Osteoblast (primary cell): Measurements from ENCODE around the gene CNNM1. TPM values are rescaled to one million over a fixed set of nuclear protein-coding genes. Genes with fewer than 3 reads are reported as not detected.

Experiments used
- DNase-seq: peaks from one replicate; pipeline ENCODE4 v3.0.0; 2011; ENCODE audit warnings: low spot score, mixed read lengths; ENCODE audit not compliant: insufficient read length; ENCODE audit errors: missing footprints
- H2AFZ ChIP-seq: 2 replicates; pipeline ENCODE4 v1.6.0; 2011; ENCODE audit warnings: mild to moderate bottlenecking, low read length
- H3K27ac ChIP-seq: 2 replicates; pipeline ENCODE4 v1.5.1; 2011; ENCODE audit warnings: mild to moderate bottlenecking, low read depth, low read length, moderate library complexity
- H3K27me3 ChIP-seq: 2 replicates; pipeline ENCODE4 v1.6.0; 2012; ENCODE audit warnings: mild to moderate bottlenecking, control low read depth, inconsistent platforms, low read length, moderate library complexity; ENCODE audit not compliant: insufficient read depth
- H3K36me3 ChIP-seq: 2 replicates; pipeline ENCODE4 v1.5.1; 2011; ENCODE audit warnings: mild to moderate bottlenecking, low read length, control low read depth, moderate library complexity; ENCODE audit not compliant: insufficient read depth
- H3K4me1 ChIP-seq: 2 replicates; pipeline ENCODE4 v1.5.1; 2011; ENCODE audit warnings: mild to moderate bottlenecking, low read length, control low read depth, moderate library complexity; ENCODE audit not compliant: insufficient read depth
- H3K4me2 ChIP-seq: 2 replicates; pipeline ENCODE4 v1.6.0; 2011; ENCODE audit warnings: mild to moderate bottlenecking, low read length; ENCODE audit not compliant: insufficient read depth
- H3K4me3 ChIP-seq: fragments of 200-600 bp; sonication (generic); 3 replicates; pipeline ENCODE4 v1.5.1; 2012; ENCODE audit warnings: mild to moderate bottlenecking, low read length, inconsistent platforms; ENCODE audit not compliant: insufficient read depth
- H3K79me2 ChIP-seq: 2 replicates; pipeline ENCODE4 v1.6.0; 2012; ENCODE audit warnings: mild to moderate bottlenecking, low read length, control low read depth, inconsistent platforms; ENCODE audit not compliant: insufficient read depth
- H3K9me3 ChIP-seq: 2 replicates; pipeline ENCODE4 v1.5.1; 2011; ENCODE audit warnings: low read depth, low read length, control low read depth
- H4K20me1 ChIP-seq: 2 replicates; pipeline ENCODE4 v1.6.0; 2012; ENCODE audit warnings: mild to moderate bottlenecking, low read length, control low read depth; ENCODE audit not compliant: insufficient read depth
- CTCF ChIP-seq: IDR thresholded peaks from 2 replicates; pipeline ENCODE4 v1.5.1; 2011; ENCODE audit warnings: mild to moderate bottlenecking, low read depth, low read length, moderate library complexity; ENCODE audit errors: extremely low read depth
- total RNA-seq: library from RNA; depleted of rRNA; stranded (reverse); fragments of >200 nt; gene quantifications from 2 replicates; pipeline ENCODE4 v1.2.3, GENCODE V29; 2012

The CNNM1 gene
- total RNA-seq, 1 donor = 0.36 TPM

- Histone ChIP-seq H3K4me3 (peak overlapping the region; percentile 100), H3K36me3 (peaks cover 9% of the 10 kb centered on the region), H3K9me3 (no peaks in the 10 kb centered on the region), H3K4me1 (peaks cover 18% of the 10 kb centered on the region), H3K27ac (peak overlapping the region; percentile 93), H2AFZ (peak overlapping the region; percentile 99), H3K79me2 (peaks cover 72% of the 10 kb centered on the region), H3K27me3 (no peaks in the 10 kb centered on the region), H4K20me1 (no peaks in the 10 kb centered on the region), H3K4me2 (peak overlapping the region; percentile 93)
- no peak for TF ChIP-seq CTCF
- no peak for DNase-seq
These were observed 100.9 kb downstream of the CNNM1 start for GRCh38 chr10:99430116-99430450.

GRCh38 chr10:99430451-99431189, 101.5 kb downstream of the CNNM1 start, which contains the start of gene GOT1:
GOT1 (minus strand) TSS chr10:99430624; CDS start chr10:99430565, 59 bp downstream.
- Histone ChIP-seq H3K36me3 (peaks cover 4% of the 10 kb centered on the region), H3K4me1 (peaks cover 18% of the 10 kb centered on the region), H3K9me3 (no peaks in the 10 kb centered on the region), H3K27ac (peak within 1 kb of the TSS; percentile 93), H3K4me2 (peak within 1 kb of the TSS; percentile 93), H3K4me3 (peak within 1 kb of the TSS; percentile 100), H4K20me1 (no peaks in the 10 kb centered on the region), H2AFZ (peak within 1 kb of the TSS; percentile 99), H3K27me3 (no peaks in the 10 kb centered on the region), H3K79me2 (peaks cover 70% of the 10 kb centered on the region)
- TF ChIP-seq CTCF = no peak
- peak; percentile 99 for DNase-seq

GRCh38 chr10:99431190-99431760, 102.1 kb downstream of the CNNM1 start:
- Histone ChIP-seq H3K9me3 (no peaks in the 10 kb centered on the region), H3K79me2 (peaks cover 65% of the 10 kb centered on the region), H3K27ac (peak overlapping the region; percentile 93), H3K36me3 (no peaks in the 10 kb centered on the region), H2AFZ (peak overlapping the region; percentile 94), H3K4me1 (peaks cover 18% of the 10 kb centered on the region), H3K4me2 (peak overlapping the region; percentile 93), H3K4me3 (peak overlapping the region; percentile 100), H4K20me1 (no peaks in the 10 kb centered on the region), H3K27me3 (no peaks in the 10 kb centered on the region)
- DNase-seq = peak; percentile 76
- TF ChIP-seq CTCF = no peak

- DNase-seq = no peak
- peak overlapping the region; percentile 93 for H3K4me2 ChIP-seq
- peaks cover 60% of the 10 kb centered on the region for H3K79me2 ChIP-seq
- no peak overlapping the region for H3K4me3 ChIP-seq
- no peak for TF ChIP-seq CTCF
- no peaks in the 10 kb centered on the region for H3K36me3 ChIP-seq
- no peak overlapping the region for H2AFZ ChIP-seq
- H4K20me1 ChIP-seq = no peaks in the 10 kb centered on the region
- no peaks in the 10 kb centered on the region for H3K9me3 ChIP-seq
- H3K27me3 ChIP-seq = no peaks in the 10 kb centered on the region
- peaks cover 18% of the 10 kb centered on the region for H3K4me1 ChIP-seq
- H3K27ac ChIP-seq = peak overlapping the region; percentile 93
These were observed 102.9 kb downstream of the CNNM1 start for GRCh38 chr10:99432047-99432446.
